ENCODE results near the gene CDKL5.

The CDKL5 gene

GRCh38 chrX:18436017-18436416, 10.6 kb downstream of the CDKL5 start:
- no peak overlapping the region for H4K8ac ChIP-seq (ENCODE audit: low read depth, low read length)
- no peak overlapping the region for H3K27ac ChIP-seq (replicated peaks; ENCODE audit: low read length)
- H2AFZ ChIP-seq (ENCODE audit: low read length) = no peak overlapping the region
- no peaks in the 10 kb centered on the region for H3K79me1 ChIP-seq (ENCODE audit: low read depth, low read length)
- H3K9me3 ChIP-seq (replicated peaks in 1 of 2; ENCODE audit: control insufficient read depth in 2 of 2, insufficient read depth in 1 of 2, low read depth in 1 of 2, low read length in 2 of 2) = no peaks in the 10 kb centered on the region
- H3K4me3 ChIP-seq (ENCODE audit: low read length in 2 of 2) = no peak overlapping the region
- no peak overlapping the region for H3K14ac ChIP-seq (ENCODE audit: low read length)
- no peaks in the 10 kb centered on the region for H3K36me3 ChIP-seq (replicated peaks in 1 of 2; ENCODE audit: control insufficient read depth in 2 of 2, insufficient read depth in 2 of 2, low read length in 2 of 2)
- no peak overlapping the region for H2BK15ac ChIP-seq (ENCODE audit: low read length)
- H3K9ac ChIP-seq (ENCODE audit: low read depth, low read length, poor library complexity) = no peak overlapping the region
- H2AK5ac ChIP-seq (ENCODE audit: low read depth, low read length) = no peak overlapping the region
- H3K4me2 ChIP-seq (ENCODE audit: insufficient read depth, low read length, poor library complexity, severe bottlenecking) = no peak overlapping the region
- H3K27me3 ChIP-seq (ENCODE audit: control insufficient read depth in 3 of 3, insufficient read depth in 3 of 3, low read depth in 1 of 3, low read length in 3 of 3) = no peaks in the 10 kb centered on the region
- H2BK5ac ChIP-seq (ENCODE audit: low read length) = no peak overlapping the region
- DNase-seq (ENCODE audit: low spot score) = no peak
- H2BK120ac ChIP-seq (ENCODE audit: low read depth, low read length) = no peak overlapping the region
- no peak overlapping the region for H3K18ac ChIP-seq (ENCODE audit: low read length)
- H3K4ac ChIP-seq (ENCODE audit: low read length) = no peak overlapping the region
- WGBS, 2 donors (ENCODE audit: extremely low coverage in 2 of 2, insufficient read length in 2 of 2, insufficient replicate concordance in 1 of 2) = no CpG with 5 or more reads among the region's 1 CpG
- no peak overlapping the region for H4K91ac ChIP-seq (ENCODE audit: low read depth, low read length, poor library complexity)
- no peak overlapping the region for H2BK12ac ChIP-seq (ENCODE audit: low read length)
- no peak overlapping the region for H3K23ac ChIP-seq (ENCODE audit: low read depth, low read length, poor library complexity)
- peaks cover 0 to 4% of the 10 kb centered on the region in 2 donors for H3K4me1 ChIP-seq (ENCODE audit: control insufficient read depth in 2 of 2, insufficient read depth in 1 of 2, low read depth in 1 of 2, low read length in 2 of 2)

GRCh38 chrX:18440835-18441234, 15.4 kb downstream of the CDKL5 start:
- H2BK15ac ChIP-seq (ENCODE audit: low read length) = no peak overlapping the region
- H3K9ac ChIP-seq (ENCODE audit: low read depth, low read length, poor library complexity) = no peak overlapping the region
- H2AFZ ChIP-seq (ENCODE audit: low read length) = no peak overlapping the region
- no peak overlapping the region for H3K14ac ChIP-seq (ENCODE audit: low read length)
- H3K36me3 ChIP-seq (replicated peaks in 1 of 2; ENCODE audit: control insufficient read depth in 2 of 2, insufficient read depth in 2 of 2, low read length in 2 of 2) = no peaks in the 10 kb centered on the region
- H3K4ac ChIP-seq (ENCODE audit: low read length) = no peak overlapping the region
- peaks cover 0 to 4% of the 10 kb centered on the region in 2 donors for H3K4me1 ChIP-seq (ENCODE audit: control insufficient read depth in 2 of 2, insufficient read depth in 1 of 2, low read depth in 1 of 2, low read length in 2 of 2)
- no peak for DNase-seq (ENCODE audit: low spot score)
- no peak overlapping the region for H2BK5ac ChIP-seq (ENCODE audit: low read length)
- no peak overlapping the region for H4K8ac ChIP-seq (ENCODE audit: low read depth, low read length)
- no peak overlapping the region for H2AK5ac ChIP-seq (ENCODE audit: low read depth, low read length)
- H2BK120ac ChIP-seq (ENCODE audit: low read depth, low read length) = no peak overlapping the region
- no peaks in the 10 kb centered on the region for H3K27me3 ChIP-seq (ENCODE audit: control insufficient read depth in 3 of 3, insufficient read depth in 3 of 3, low read depth in 1 of 3, low read length in 3 of 3)
- no peak overlapping the region for H3K4me2 ChIP-seq (ENCODE audit: insufficient read depth, low read length, poor library complexity, severe bottlenecking)
- H3K4me3 ChIP-seq (ENCODE audit: low read length in 2 of 2) = no peak overlapping the region
- no peaks in the 10 kb centered on the region for H3K9me3 ChIP-seq (replicated peaks in 1 of 2; ENCODE audit: control insufficient read depth in 2 of 2, insufficient read depth in 1 of 2, low read depth in 1 of 2, low read length in 2 of 2)
- H3K27ac ChIP-seq (replicated peaks; ENCODE audit: low read length) = no peak overlapping the region
- no peak overlapping the region for H2BK12ac ChIP-seq (ENCODE audit: low read length)
- WGBS, 2 donors (ENCODE audit: extremely low coverage in 2 of 2, insufficient read length in 2 of 2, insufficient replicate concordance in 1 of 2) = no CpG with 5 or more reads among the region's 4 CpGs
- no peak overlapping the region for H3K18ac ChIP-seq (ENCODE audit: low read length)
- no peak overlapping the region for H4K91ac ChIP-seq (ENCODE audit: low read depth, low read length, poor library complexity)
- H3K23ac ChIP-seq (ENCODE audit: low read depth, low read length, poor library complexity) = no peak overlapping the region
- H3K79me1 ChIP-seq (ENCODE audit: low read depth, low read length) = no peaks in the 10 kb centered on the region

DNA sequence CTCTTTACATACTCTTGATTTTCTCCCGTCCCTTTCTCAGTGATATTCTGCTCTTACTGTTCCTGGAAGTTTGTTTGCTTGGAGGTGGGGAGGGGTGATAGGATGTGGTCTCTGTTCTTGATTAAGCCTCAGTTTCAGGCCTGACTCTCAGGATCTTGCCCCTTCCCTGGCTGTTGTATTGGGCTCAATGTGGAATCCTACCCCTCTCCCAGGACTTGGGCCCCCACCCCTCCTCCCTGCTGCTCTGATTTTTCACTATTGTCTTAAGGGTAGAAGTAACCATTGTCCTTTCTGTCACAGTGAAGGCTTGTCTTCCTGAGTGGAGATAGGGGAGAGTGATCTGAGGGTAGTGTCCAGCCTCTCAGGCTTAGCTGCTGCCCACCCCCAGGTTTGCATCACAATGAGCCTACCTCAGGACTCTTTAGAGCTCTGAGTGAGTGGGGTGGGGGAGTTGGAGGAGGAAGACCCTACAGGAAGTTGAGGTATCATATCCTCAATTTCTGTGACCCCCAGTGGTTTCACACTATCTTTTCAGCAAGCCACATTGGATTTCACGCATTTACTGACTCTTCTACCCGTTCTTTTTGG, 16.5 kb downstream of the CDKL5 start:
- Histone ChIP-seq H3K27ac (replicated peaks; ENCODE audit: low read length) (no peak overlapping the region), H2BK15ac (ENCODE audit: low read length) (no peak overlapping the region), H3K9ac (ENCODE audit: low read depth, low read length, poor library complexity) (no peak overlapping the region), H2AFZ (ENCODE audit: low read length) (no peak overlapping the region), H3K23ac (ENCODE audit: low read depth, low read length, poor library complexity) (no peak overlapping the region), H3K27me3 (ENCODE audit: control insufficient read depth in 3 of 3, insufficient read depth in 3 of 3, low read depth in 1 of 3, low read length in 3 of 3) (no peaks in the 10 kb centered on the region), H3K18ac (ENCODE audit: low read length) (no peak overlapping the region), H4K8ac (ENCODE audit: low read depth, low read length) (no peak overlapping the region), H2BK12ac (ENCODE audit: low read length) (no peak overlapping the region), H4K91ac (ENCODE audit: low read depth, low read length, poor library complexity) (no peak overlapping the region), H3K4me2 (ENCODE audit: insufficient read depth, low read length, poor library complexity, severe bottlenecking) (no peak overlapping the region), H3K4ac (ENCODE audit: low read length) (no peak overlapping the region), H2BK120ac (ENCODE audit: low read depth, low read length) (no peak overlapping the region), H2BK5ac (ENCODE audit: low read length) (no peak overlapping the region), H3K9me3 (replicated peaks in 1 of 2; ENCODE audit: control insufficient read depth in 2 of 2, insufficient read depth in 1 of 2, low read depth in 1 of 2, low read length in 2 of 2) (no peaks in the 10 kb centered on the region), H3K4me3 (ENCODE audit: low read length in 2 of 2) (no peak overlapping the region), H3K4me1 (ENCODE audit: control insufficient read depth in 2 of 2, insufficient read depth in 1 of 2, low read depth in 1 of 2, low read length in 2 of 2) (peaks cover 0 to 2% of the 10 kb centered on the region in 2 donors), H3K14ac (ENCODE audit: low read length) (no peak overlapping the region), H2AK5ac (ENCODE audit: low read depth, low read length) (no peak overlapping the region), H3K79me1 (ENCODE audit: low read depth, low read length) (no peaks in the 10 kb centered on the region), H3K36me3 (replicated peaks in 1 of 2; ENCODE audit: control insufficient read depth in 2 of 2, insufficient read depth in 2 of 2, low read length in 2 of 2) (no peaks in the 10 kb centered on the region)
- no CpG with 5 or more reads among the region's 3 CpGs for WGBS, 2 donors (ENCODE audit: extremely low coverage in 2 of 2, insufficient read length in 2 of 2, insufficient replicate concordance in 1 of 2)
- no peak for DNase-seq (ENCODE audit: low spot score)

DNA sequence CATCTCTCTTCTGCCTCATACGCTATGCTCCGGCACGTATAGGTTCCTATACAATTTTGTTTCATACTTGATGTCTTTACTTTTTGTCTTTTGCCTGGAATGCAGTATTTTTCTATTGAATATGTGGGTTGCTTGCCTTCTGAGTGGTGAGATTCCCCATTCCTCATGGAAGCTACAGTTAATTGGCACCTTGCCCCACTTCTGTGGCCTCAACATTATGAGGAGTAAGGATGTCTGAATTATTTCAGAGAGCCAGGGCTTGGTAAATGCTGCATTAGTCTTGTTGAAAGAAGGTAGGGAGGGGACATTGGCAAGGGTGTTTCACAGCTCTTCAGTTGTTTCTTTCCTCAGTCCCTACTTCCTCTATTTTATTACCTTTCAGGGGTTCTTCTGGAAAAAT, 23.0 kb downstream of the CDKL5 start:
- no peak overlapping the region for H2BK12ac ChIP-seq (ENCODE audit: low read length)
- H3K4me3 ChIP-seq (ENCODE audit: low read length in 2 of 2) = no peak overlapping the region
- no peak overlapping the region for H3K9ac ChIP-seq (ENCODE audit: low read depth, low read length, poor library complexity)
- no peak for DNase-seq (ENCODE audit: low spot score)
- no peaks in the 10 kb centered on the region for H3K79me1 ChIP-seq (ENCODE audit: low read depth, low read length)
- no peaks in the 10 kb centered on the region for H3K4me1 ChIP-seq (ENCODE audit: control insufficient read depth in 2 of 2, insufficient read depth in 1 of 2, low read depth in 1 of 2, low read length in 2 of 2)
- no peaks in the 10 kb centered on the region for H3K27me3 ChIP-seq (ENCODE audit: control insufficient read depth in 3 of 3, insufficient read depth in 3 of 3, low read depth in 1 of 3, low read length in 3 of 3)
- H2AFZ ChIP-seq (ENCODE audit: low read length) = no peak overlapping the region
- WGBS, 2 donors (ENCODE audit: extremely low coverage in 2 of 2, insufficient read length in 2 of 2, insufficient replicate concordance in 1 of 2) = no CpG with 5 or more reads among the region's 3 CpGs
- H2BK120ac ChIP-seq (ENCODE audit: low read depth, low read length) = no peak overlapping the region
- H4K8ac ChIP-seq (ENCODE audit: low read depth, low read length) = no peak overlapping the region
- no peaks in the 10 kb centered on the region for H3K36me3 ChIP-seq (replicated peaks in 1 of 2; ENCODE audit: control insufficient read depth in 2 of 2, insufficient read depth in 2 of 2, low read length in 2 of 2)
- H3K9me3 ChIP-seq (replicated peaks in 1 of 2; ENCODE audit: control insufficient read depth in 2 of 2, insufficient read depth in 1 of 2, low read depth in 1 of 2, low read length in 2 of 2) = no peaks in the 10 kb centered on the region
- H2AK5ac ChIP-seq (ENCODE audit: low read depth, low read length) = no peak overlapping the region
- H3K14ac ChIP-seq (ENCODE audit: low read length) = no peak overlapping the region
- no peak overlapping the region for H3K18ac ChIP-seq (ENCODE audit: low read length)
- H3K23ac ChIP-seq (ENCODE audit: low read depth, low read length, poor library complexity) = no peak overlapping the region
- H3K4me2 ChIP-seq (ENCODE audit: insufficient read depth, low read length, poor library complexity, severe bottlenecking) = no peak overlapping the region
- no peak overlapping the region for H3K4ac ChIP-seq (ENCODE audit: low read length)
- H2BK5ac ChIP-seq (ENCODE audit: low read length) = no peak overlapping the region
- no peak overlapping the region for H3K27ac ChIP-seq (replicated peaks; ENCODE audit: low read length)
- H4K91ac ChIP-seq (ENCODE audit: low read depth, low read length, poor library complexity) = no peak overlapping the region
- no peak overlapping the region for H2BK15ac ChIP-seq (ENCODE audit: low read length)
